ENCODE data around the gene OR10AD1. TPM values are rescaled to one million over a fixed set of nuclear protein-coding genes. Genes with fewer than 3 reads are reported as not detected.

Gene OR10AD1
- total RNA-seq, 4 donors from 2014 or later: not detected

DNA sequence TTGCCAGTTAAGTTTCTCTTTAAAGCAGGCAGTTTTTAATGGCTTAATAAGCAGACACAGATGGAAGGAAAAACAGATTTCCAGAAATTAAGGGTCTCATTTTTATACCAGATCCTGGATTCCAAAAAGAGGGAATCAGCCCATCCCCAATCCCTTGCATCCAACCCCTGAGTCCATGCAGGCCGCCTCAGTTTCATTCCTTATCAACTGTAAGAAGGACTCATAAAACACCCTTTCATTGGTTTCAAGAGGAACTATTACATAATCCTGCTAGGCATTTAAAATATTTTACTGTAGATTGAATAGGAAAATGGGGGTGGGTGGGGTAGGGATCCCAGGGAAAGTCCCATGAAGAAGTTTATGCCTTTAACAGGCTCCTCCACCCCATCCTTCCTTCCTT, 10.2 kb downstream of the OR10AD1 start:
- DNase-seq (ENCODE audit: low spot score): no peak
- TF ChIP-seq, protein P1, sequence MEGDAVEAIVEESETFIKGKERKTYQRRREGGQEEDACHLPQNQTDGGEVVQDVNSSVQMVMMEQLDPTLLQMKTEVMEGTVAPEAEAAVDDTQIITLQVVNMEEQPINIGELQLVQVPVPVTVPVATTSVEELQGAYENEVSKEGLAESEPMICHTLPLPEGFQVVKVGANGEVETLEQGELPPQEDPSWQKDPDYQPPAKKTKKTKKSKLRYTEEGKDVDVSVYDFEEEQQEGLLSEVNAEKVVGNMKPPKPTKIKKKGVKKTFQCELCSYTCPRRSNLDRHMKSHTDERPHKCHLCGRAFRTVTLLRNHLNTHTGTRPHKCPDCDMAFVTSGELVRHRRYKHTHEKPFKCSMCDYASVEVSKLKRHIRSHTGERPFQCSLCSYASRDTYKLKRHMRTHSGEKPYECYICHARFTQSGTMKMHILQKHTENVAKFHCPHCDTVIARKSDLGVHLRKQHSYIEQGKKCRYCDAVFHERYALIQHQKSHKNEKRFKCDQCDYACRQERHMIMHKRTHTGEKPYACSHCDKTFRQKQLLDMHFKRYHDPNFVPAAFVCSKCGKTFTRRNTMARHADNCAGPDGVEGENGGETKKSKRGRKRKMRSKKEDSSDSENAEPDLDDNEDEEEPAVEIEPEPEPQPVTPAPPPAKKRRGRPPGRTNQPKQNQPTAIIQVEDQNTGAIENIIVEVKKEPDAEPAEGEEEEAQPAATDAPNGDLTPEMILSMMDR (IDR thresholded peaks at IDR 0.05): no peak
- ATAC-seq (ENCODE audit: low FRiP score): no peak

DNA sequence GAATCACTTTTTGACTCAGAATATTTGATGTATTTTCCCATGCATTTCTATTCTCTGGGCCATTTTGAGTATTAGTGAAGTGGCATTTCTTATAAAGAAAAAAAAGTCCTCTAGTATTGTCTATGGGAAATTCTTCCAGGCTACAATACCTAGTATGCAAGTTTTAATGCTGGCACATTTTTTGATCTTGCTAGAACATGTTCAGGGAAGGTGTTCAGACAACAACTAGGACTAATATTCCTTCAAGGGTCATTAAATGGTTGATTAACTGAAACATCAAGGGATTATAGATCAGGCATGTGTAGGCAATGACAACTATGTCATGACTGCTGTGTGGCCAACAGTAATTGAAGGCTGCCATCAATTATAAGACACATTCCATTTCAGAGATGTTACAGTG, 12.0 kb downstream of the OR10AD1 start:
- DNase-seq (ENCODE audit: low spot score) (no peak), ATAC-seq (ENCODE audit: low FRiP score) (no peak)
- TF ChIP-seq, protein P1 (IDR thresholded peaks at IDR 0.05): no peak

DNA sequence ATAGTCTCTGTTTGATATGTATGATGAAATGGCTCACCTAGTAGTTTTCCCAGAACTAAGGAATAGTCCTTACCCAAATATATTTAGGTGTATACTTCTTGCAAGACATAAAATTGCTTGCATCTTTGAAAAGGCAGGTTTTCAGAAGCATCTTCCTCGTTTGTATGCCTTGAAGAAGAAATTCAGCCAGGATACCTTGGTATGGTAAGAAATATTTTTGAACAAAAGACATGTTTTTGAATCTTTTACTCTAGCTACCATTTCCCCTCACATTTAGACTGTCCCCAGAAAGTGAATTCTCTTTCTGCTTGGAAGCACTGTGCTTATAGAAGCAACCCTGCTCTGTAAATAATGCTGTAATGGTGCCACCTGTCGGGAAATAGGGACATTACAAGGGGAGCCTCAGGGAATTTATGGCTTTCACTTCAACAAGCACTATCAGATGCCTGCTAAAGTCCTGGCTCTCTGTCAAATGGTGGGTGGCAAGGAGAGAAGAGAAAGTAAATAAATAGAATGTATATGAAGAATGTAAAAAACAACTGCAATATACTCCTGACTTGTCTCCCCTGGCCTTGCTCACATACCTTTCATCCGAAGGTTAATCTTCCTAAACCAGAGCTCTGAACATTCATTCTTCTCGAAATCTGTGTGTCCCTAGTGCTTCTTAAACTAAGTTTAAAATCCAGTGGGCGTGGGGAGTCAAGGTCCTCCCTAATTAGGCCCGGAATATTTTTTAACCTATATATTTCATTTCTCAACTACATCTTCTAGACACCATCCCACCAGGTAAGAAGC, 13.6 kb downstream of the OR10AD1 start:
- ATAC-seq (ENCODE audit: low FRiP score) (peak; percentile 81), DNase-seq (ENCODE audit: low spot score) (peak; percentile 71)
- TF ChIP-seq, protein P1 (IDR thresholded peaks at IDR 0.05): no peak

DNA sequence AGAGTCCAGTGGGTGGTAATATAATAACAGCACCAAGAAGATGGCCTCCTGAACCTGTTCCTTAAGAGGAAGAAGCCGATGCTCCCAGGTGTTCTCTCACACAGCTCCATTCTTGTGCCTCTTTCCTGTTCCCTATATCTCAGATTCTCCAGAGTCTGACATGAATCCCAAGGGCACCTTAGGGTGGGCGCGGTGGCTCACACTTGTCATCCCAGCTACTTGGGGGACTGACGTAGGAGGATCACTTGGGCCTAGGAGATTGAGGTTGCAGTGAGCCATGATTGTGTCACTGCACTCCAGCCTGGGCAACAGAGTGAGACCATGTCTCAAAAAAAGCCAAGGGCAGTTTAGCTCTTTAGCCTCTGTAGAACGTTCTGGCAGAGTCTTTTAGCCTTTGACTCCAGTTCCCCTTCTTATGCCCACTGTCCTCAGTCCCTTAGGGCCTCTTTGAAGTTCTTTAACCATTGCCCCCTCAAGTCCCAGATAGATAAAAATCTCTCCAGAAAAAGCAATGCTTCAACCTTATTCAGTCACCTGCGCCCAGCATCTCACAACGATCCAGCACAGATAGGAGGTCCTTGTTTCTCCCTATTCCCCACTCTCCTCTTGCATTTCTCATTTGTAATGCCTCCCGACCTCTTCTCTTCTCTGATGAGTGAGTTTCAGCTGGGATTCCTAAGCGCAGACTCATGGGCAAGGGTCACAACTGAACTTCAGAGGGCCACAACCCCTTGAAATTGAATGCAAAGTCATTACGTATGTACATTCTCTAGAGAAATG, 15.0 kb downstream of the OR10AD1 start:
- no peak for DNase-seq (ENCODE audit: low spot score)
- no peak for ATAC-seq (ENCODE audit: low FRiP score)
- TF ChIP-seq, protein P1 (IDR thresholded peaks at IDR 0.05): no peak

DNA sequence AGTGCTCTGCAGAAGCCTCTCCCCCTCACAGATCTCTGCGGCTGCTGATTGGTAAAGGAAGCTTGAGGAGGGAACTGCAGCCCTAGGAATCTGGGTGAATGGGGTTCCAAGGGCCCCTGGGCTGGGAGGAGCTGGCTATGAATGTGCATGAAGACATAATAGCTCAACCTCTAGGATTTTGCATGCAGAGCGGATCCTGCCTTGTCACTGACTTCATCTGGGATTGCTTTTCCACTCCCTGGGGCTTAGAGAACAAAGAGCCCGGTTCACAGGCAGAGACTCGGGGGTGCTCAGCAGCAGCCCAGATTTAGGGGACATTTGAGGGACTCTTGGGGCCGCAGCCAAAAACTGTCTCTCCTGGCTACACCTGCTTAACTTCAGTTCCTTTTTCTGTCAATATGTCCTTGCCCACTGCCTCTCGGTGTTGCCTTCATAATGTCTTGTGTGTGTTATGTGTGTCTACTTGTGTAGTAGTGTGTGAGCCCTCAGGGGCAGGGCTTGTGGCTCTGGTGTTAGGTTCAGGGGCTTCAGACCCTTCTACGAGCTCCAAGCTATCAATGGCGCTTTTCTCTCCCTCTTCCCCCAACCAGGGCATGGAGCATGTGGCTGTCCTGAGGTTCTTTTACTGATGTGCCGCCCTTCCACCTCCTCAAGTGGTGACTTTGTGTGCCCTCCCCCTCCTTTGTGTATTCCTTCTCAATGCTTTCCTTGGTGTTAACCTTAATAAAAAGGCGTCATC, 17.7 kb downstream of the OR10AD1 start:
- DNase-seq (ENCODE audit: low spot score) (no peak), ATAC-seq (ENCODE audit: low FRiP score) (no peak)
- TF ChIP-seq, protein P1 (IDR thresholded peaks at IDR 0.05): no peak

DNA sequence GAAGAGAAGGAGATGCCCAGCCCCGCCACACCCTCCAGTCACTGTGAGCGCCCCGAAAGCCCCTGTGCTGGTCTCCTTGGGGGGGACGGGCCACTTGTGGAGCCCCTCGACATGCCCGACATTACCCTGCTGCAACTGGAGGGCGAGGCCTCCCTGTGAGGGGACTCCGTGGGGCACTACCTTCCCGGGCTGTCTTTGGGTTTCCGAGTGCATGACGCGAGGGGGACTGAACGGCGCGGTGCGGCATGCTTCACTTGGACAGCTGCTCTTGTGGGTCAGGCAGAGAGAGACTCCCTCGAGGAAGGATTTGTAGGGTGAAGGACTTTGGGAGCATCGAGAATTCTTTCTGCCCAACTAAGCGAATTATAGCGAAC, 18.6 kb downstream of the OR10AD1 start:
- no peak for DNase-seq (ENCODE audit: low spot score)
- no peak for ATAC-seq (ENCODE audit: low FRiP score)
- TF ChIP-seq, protein P1 (IDR thresholded peaks at IDR 0.05): no peak
